CD4-positive, alpha-beta T cell (primary cell): Measurements from ENCODE around the gene CALN1. TPM values are rescaled to one million over a fixed set of nuclear protein-coding genes. Genes with fewer than 3 reads are reported as not detected.

Experiments
- ATAC-seq: fragments of 200-7000 bp; cut with Tn5 transposase; one replicate; pipeline ENCODE4 v1.10.0; 2022; ENCODE audit warnings: mild to moderate bottlenecking; ENCODE audit not compliant: poor library complexity
- CTCF ChIA-PET: fragments of 350-600 bp; sonication (Branson Sonifier 250); formaldehyde crosslinking; loops from one replicate; lab custom pipeline; 2021; ENCODE audit warnings: antibody characterized with exemption, inconsistent platforms; lab: Charles Lee
- POLR2A ChIA-PET: fragments of 350-600 bp; sonication (Branson Sonifier 250); formaldehyde crosslinking; loops from one replicate; lab custom pipeline; 2021; ENCODE audit warnings: antibody characterized with exemption, inconsistent platforms; lab: Charles Lee
- DNase-seq, 14 experiments: peaks; one replicate each; pipeline ENCODE4 v3.0.0-alpha.2; 2013 to 2020; ENCODE audit warnings: mixed read lengths in 2 of 14
- H3K27ac ChIP-seq, 2 donors: one replicate each; pipeline versions ENCODE4 v1.5.1 to v1.7.0; 2013; ENCODE audit warnings: low read length in 2 of 2, low read depth in 1 of 2, mild to moderate bottlenecking in 1 of 2
- H3K27me3 ChIP-seq, 2 experiments: 1 replicate in 1 of 2; 2 replicates in 1 of 2; pipeline versions ENCODE4 v1.6.1 to v1.7.0; 2013; ENCODE audit warnings: low read length in 2 of 2, control low read depth in 1 of 2, mild to moderate bottlenecking in 1 of 2, moderate library complexity in 1 of 2; ENCODE audit not compliant: insufficient read depth in 2 of 2, control insufficient read depth in 1 of 2
- H3K36me3 ChIP-seq: one replicate; pipeline ENCODE4 v1.6.1; 2013; ENCODE audit warnings: low read length, control low read depth; ENCODE audit not compliant: insufficient read depth
- H3K4me1 ChIP-seq: one replicate; pipeline ENCODE4 v1.6.1; 2013; ENCODE audit warnings: low read length, control low read depth; ENCODE audit not compliant: insufficient read depth
- H3K4me3 ChIP-seq: one replicate; pipeline ENCODE4 v1.5.1; 2013; ENCODE audit warnings: mild to moderate bottlenecking, low read length, moderate library complexity
- H3K9me3 ChIP-seq, 2 experiments: 1 replicate in 1 of 2; 2 replicates in 1 of 2; pipeline versions ENCODE4 v1.6.1 to v1.7.0; 2013; ENCODE audit warnings: low read length in 2 of 2, mild to moderate bottlenecking in 2 of 2, control low read depth in 1 of 2, moderate library complexity in 1 of 2; ENCODE audit not compliant: control insufficient read depth in 1 of 2, insufficient read depth in 1 of 2
- H3K27ac Mint-ChIP-seq: one replicate; pipeline ENCODE4 v1.8.0; 2020; ENCODE audit warnings: mixed read lengths
- H3K27me3 Mint-ChIP-seq: one replicate; pipeline ENCODE4 v1.8.0; 2021; ENCODE audit warnings: mixed read lengths
- H3K36me3 Mint-ChIP-seq: one replicate; pipeline ENCODE4 v1.8.0; 2021; ENCODE audit warnings: low read depth, mixed read lengths
- H3K4me1 Mint-ChIP-seq: one replicate; pipeline ENCODE4 v1.8.0; 2021; ENCODE audit warnings: low read depth, mixed read lengths
- H3K4me3 Mint-ChIP-seq: one replicate; pipeline ENCODE4 v1.8.0; 2020; ENCODE audit warnings: mild to moderate bottlenecking, mixed read lengths
- H3K9me3 Mint-ChIP-seq: one replicate; pipeline ENCODE4 v1.8.0; 2020; ENCODE audit warnings: mixed read lengths
- intact Hi-C, 2 experiments: fragments of 100-400 bp; cut with DNase I in 1 of 2; cut with micrococcal nuclease in 1 of 2; formaldehyde crosslinking; loops; one replicate each; pipeline versions ENCODE4 v1.15.1 to v1.9.0; 2023 to 2025; cut with DNase I, micrococcal nuclease
- total RNA-seq, 174 experiments: library from RNA in 2 of 174; stranded (reverse) in 2 of 174; gene quantifications; one replicate each; pipeline ENCODE4 v1.2.3 and lab custom pipeline; 2021 to 2026
- TF ChIP-seq, protein P1 (sequence below): fragments of 200-600 bp; IDR thresholded peaks from one replicate; pipeline ENCODE4 v1.8.0; 2022; ENCODE audit warnings: antibody characterized with exemption, mild to moderate bottlenecking

Gene CALN1
- total RNA-seq, 2 experiments from 2014 or later: 0.06 TPM; not detected in 1

DNA sequence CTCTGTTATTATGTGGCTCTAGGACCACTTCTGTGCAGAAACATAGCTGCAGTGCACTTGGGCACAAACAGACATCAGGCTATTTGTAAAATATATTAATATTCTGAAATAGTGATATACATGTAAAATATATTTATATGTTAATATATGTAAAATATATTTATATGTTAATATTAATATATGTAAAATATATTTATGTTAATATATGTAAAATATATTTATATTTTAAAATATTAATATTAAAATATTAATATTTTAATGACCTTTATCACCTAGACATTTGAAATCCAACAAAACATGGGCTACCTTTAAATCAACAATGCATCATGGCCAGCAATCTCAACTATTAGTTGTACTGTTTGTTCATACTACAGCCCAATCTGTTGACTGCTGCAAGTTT, 347.2 kb downstream of the CALN1 start:
- H3K4me1 Mint-ChIP-seq: no peaks in the 10 kb centered on the region
- CTCF ChIA-PET: no interaction called here
- Histone ChIP-seq H3K27ac (no peak overlapping the region), H3K4me1 (no peaks in the 10 kb centered on the region), H3K36me3 (no peaks in the 10 kb centered on the region), H3K27me3 (no peaks in the 10 kb centered on the region), H3K4me3 (no peak overlapping the region), H3K9me3 (peaks cover 0 to 14% of the 10 kb centered on the region in 2 experiments)
- TF ChIP-seq, protein P1, sequence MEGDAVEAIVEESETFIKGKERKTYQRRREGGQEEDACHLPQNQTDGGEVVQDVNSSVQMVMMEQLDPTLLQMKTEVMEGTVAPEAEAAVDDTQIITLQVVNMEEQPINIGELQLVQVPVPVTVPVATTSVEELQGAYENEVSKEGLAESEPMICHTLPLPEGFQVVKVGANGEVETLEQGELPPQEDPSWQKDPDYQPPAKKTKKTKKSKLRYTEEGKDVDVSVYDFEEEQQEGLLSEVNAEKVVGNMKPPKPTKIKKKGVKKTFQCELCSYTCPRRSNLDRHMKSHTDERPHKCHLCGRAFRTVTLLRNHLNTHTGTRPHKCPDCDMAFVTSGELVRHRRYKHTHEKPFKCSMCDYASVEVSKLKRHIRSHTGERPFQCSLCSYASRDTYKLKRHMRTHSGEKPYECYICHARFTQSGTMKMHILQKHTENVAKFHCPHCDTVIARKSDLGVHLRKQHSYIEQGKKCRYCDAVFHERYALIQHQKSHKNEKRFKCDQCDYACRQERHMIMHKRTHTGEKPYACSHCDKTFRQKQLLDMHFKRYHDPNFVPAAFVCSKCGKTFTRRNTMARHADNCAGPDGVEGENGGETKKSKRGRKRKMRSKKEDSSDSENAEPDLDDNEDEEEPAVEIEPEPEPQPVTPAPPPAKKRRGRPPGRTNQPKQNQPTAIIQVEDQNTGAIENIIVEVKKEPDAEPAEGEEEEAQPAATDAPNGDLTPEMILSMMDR: no peak
- H3K27me3 Mint-ChIP-seq: no peaks in the 10 kb centered on the region
- peaks cover 10% of the 10 kb centered on the region for H3K9me3 Mint-ChIP-seq
- no peak overlapping the region for H3K4me3 Mint-ChIP-seq
- intact Hi-C loops: no loop called here
- no peak for DNase-seq
- POLR2A ChIA-PET: no interaction called here
- H3K36me3 Mint-ChIP-seq: no peaks in the 10 kb centered on the region
- no peak for ATAC-seq
- H3K27ac Mint-ChIP-seq: no peak overlapping the region

DNA sequence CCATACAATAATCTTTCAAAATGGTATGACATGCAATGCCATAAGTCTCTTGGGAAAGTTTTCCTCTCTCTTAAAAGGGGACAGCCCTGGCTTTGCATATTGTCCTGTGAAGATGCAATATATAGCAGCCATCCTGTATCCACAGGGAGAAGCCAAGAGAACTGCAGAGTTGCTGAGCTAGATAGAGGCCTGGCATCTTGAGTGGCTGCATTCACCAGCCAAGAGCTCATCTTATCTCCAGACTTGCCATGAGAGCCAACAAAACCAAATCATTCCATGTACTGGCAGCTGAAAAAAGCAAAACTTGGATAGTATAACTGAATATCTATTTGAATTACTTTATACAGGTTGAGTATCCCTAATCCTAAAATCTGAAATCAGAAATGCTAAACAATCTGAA, 348.8 kb downstream of the CALN1 start:
- intact Hi-C loops: no loop called here
- TF ChIP-seq, protein P1: no peak
- H3K27ac ChIP-seq: no peak overlapping the region
- ChIA-PET POLR2A (no interaction called here), CTCF (no interaction called here)
- no peaks in the 10 kb centered on the region for H3K4me1 Mint-ChIP-seq
- no peaks in the 10 kb centered on the region for H3K27me3 Mint-ChIP-seq
- peaks cover 0 to 6% of the 10 kb centered on the region in 2 experiments for H3K9me3 ChIP-seq
- H3K27me3 ChIP-seq: no peaks in the 10 kb centered on the region
- H3K36me3 Mint-ChIP-seq: no peaks in the 10 kb centered on the region
- ATAC-seq (no peak), DNase-seq (no peak)
- no peak overlapping the region for H3K27ac Mint-ChIP-seq
- peaks cover 8% of the 10 kb centered on the region for H3K9me3 Mint-ChIP-seq
- no peak overlapping the region for H3K4me3 ChIP-seq
- no peak overlapping the region for H3K4me3 Mint-ChIP-seq
- no peaks in the 10 kb centered on the region for H3K36me3 ChIP-seq
- H3K4me1 ChIP-seq: no peaks in the 10 kb centered on the region

DNA sequence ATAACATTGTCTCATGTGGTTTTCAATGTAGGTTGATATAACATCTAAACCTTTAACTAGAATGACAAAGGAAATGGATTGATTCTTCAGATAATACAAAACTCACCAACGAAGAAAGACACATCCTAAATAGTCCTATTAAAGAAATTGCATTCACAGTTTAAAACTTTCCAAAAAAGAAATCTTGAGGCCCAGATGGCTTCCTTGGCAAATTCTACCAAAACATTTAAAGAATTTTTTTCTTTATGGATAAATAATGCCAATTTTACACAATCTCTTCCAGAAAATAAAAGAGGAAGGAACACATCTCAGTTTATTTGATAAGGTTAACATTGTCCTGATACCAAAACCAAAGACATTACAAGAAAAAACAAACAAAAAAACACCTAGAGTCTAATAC, 349.5 kb downstream of the CALN1 start:
- POLR2A ChIA-PET: no interaction called here
- Histone ChIP-seq H3K4me3 (no peak overlapping the region), H3K27me3 (no peaks in the 10 kb centered on the region), H3K4me1 (no peaks in the 10 kb centered on the region), H3K27ac (no peak overlapping the region), H3K9me3 (peaks cover 0 to 6% of the 10 kb centered on the region in 2 experiments), H3K36me3 (no peaks in the 10 kb centered on the region)
- intact Hi-C loops: no loop called here
- peaks cover 8% of the 10 kb centered on the region for H3K9me3 Mint-ChIP-seq
- H3K27me3 Mint-ChIP-seq: no peaks in the 10 kb centered on the region
- peaks cover 4% of the 10 kb centered on the region for H3K4me1 Mint-ChIP-seq
- CTCF ChIA-PET: no interaction called here
- H3K27ac Mint-ChIP-seq: no peak overlapping the region
- no peak for ATAC-seq
- H3K36me3 Mint-ChIP-seq: no peaks in the 10 kb centered on the region
- no peak overlapping the region for H3K4me3 Mint-ChIP-seq
- TF ChIP-seq, protein P1: no peak
- no peak for DNase-seq
